NCI-H345 treated with DMSO at 0.1 percent for 48 hours (cell line): ENCODE results near the gene MLLT3.

Experiments used
- DNase-seq: peaks from one replicate; lab custom pipeline; 2025; ENCODE audit not compliant: unreplicated experiment; lab: John Stamatoyannopoulos, UW

MLLT3 gene

GRCh38 chr9:20518737-20519136 is 103.6 kb downstream of the MLLT3 start:
- DNase-seq: no peak

GRCh38 chr9:20513126-20513913 is 109.0 kb downstream of the MLLT3 start:
- no peak for DNase-seq

- DNase-seq: no peak
Measured at GRCh38 chr9:20512636-20513035, 109.7 kb downstream of the MLLT3 start.

- DNase-seq: no peak
Measured at GRCh38 chr9:20512106-20512505, 110.2 kb downstream of the MLLT3 start.

- DNase-seq: no peak
Measured at GRCh38 chr9:20511686-20512085, 110.6 kb downstream of the MLLT3 start.

- no peak for DNase-seq
Measured at GRCh38 chr9:20509466-20509865, 112.8 kb downstream of the MLLT3 start.

- DNase-seq: no peak
Measured at GRCh38 chr9:20508242-20508641, 114.1 kb downstream of the MLLT3 start.

GRCh38 chr9:20507431-20507830 is 114.9 kb downstream of the MLLT3 start:
- DNase-seq: no peak

GRCh38 chr9:20506099-20506900 is 116.0 kb downstream of the MLLT3 start:
- DNase-seq: no peak

GRCh38 chr9:20505574-20505973 is 116.7 kb downstream of the MLLT3 start:
- DNase-seq: no peak

GRCh38 chr9:20504930-20505329 is 117.4 kb downstream of the MLLT3 start:
- no peak for DNase-seq

- DNase-seq: no peak
Measured at GRCh38 chr9:20500101-20500500, 122.2 kb downstream of the MLLT3 start.

GRCh38 chr9:20499013-20499412 is 123.3 kb downstream of the MLLT3 start:
- no peak for DNase-seq

GRCh38 chr9:20496328-20496727 is 126.0 kb downstream of the MLLT3 start:
- DNase-seq: no peak

GRCh38 chr9:20495098-20495497 is 127.2 kb downstream of the MLLT3 start:
- DNase-seq: no peak

GRCh38 chr9:20494035-20494434 is 128.3 kb downstream of the MLLT3 start:
- no peak for DNase-seq

- no peak for DNase-seq
Measured at GRCh38 chr9:20492772-20493171, 129.5 kb downstream of the MLLT3 start.

- DNase-seq: no peak
Measured at GRCh38 chr9:20491612-20492011, 130.7 kb downstream of the MLLT3 start.

GRCh38 chr9:20490246-20490834 is 132.0 kb downstream of the MLLT3 start:
- DNase-seq: no peak

GRCh38 chr9:20488691-20489090 is 133.6 kb downstream of the MLLT3 start:
- no peak for DNase-seq

- DNase-seq: no peak
Measured at GRCh38 chr9:20486552-20486951, 135.7 kb downstream of the MLLT3 start.

- DNase-seq: no peak
Measured at GRCh38 chr9:20481437-20481836, 140.9 kb downstream of the MLLT3 start.
